ENCODE measurements around the gene SLC39A8. TPM values are rescaled to one million over a fixed set of nuclear protein-coding genes. Genes with fewer than 3 reads are reported as not detected.

Gene SLC39A8
- total RNA-seq, 4 donors from 2014 or later: 9.4 to 38.6 (median 14.4) TPM

- Histone ChIP-seq H3K36me3 (no peaks in the 10 kb centered on the region), H3K27ac (no peak overlapping the region), H3K27me3 (no peaks in the 10 kb centered on the region), H3K4me3 (no peak overlapping the region), H3K9me3 (no peaks in the 10 kb centered on the region), H3K4me1 (no peaks in the 10 kb centered on the region)
- intact Hi-C loops (cut with DNase I; ENCODE audit: low total_unique reads): no loop called here
- DNase-seq: no peak
- TF ChIP-seq POLR2A (IDR thresholded peaks at IDR 0.05) (no peak), CTCF (IDR thresholded peaks at IDR 0.05) (no peak)
Measured at GRCh38 chr4:102321260-102321995, 23.9 kb downstream of the SLC39A8 start.

- TF ChIP-seq CTCF (IDR thresholded peaks at IDR 0.05): no peak
- TF ChIP-seq POLR2A (IDR thresholded peaks at IDR 0.05): no peak
- no peaks in the 10 kb centered on the region for H3K36me3 ChIP-seq
- intact Hi-C loops (cut with DNase I; ENCODE audit: low total_unique reads): no loop called here
- no peaks in the 10 kb centered on the region for H3K27me3 ChIP-seq
- no peak overlapping the region for H3K27ac ChIP-seq
- no peaks in the 10 kb centered on the region for H3K4me1 ChIP-seq
- no peak overlapping the region for H3K4me3 ChIP-seq
- DNase-seq: no peak
- H3K9me3 ChIP-seq: no peaks in the 10 kb centered on the region
Measured at GRCh38 chr4:102319594-102319993, 25.7 kb downstream of the SLC39A8 start.

- no peak for TF ChIP-seq CTCF (IDR thresholded peaks at IDR 0.05)
- no peak for TF ChIP-seq POLR2A (IDR thresholded peaks at IDR 0.05)
- H3K9me3 ChIP-seq: no peaks in the 10 kb centered on the region
- H3K4me3 ChIP-seq: no peak overlapping the region
- no peaks in the 10 kb centered on the region for H3K36me3 ChIP-seq
- no peaks in the 10 kb centered on the region for H3K27me3 ChIP-seq
- no peak overlapping the region for H3K27ac ChIP-seq
- no peak for DNase-seq
- intact Hi-C loops (cut with DNase I; ENCODE audit: low total_unique reads): no loop called here
- no peaks in the 10 kb centered on the region for H3K4me1 ChIP-seq
Measured at GRCh38 chr4:102318526-102318925, 26.8 kb downstream of the SLC39A8 start.

GRCh38 chr4:102318105-102318504 lies 27.2 kb downstream of the SLC39A8 start:
- no peak for TF ChIP-seq CTCF (IDR thresholded peaks at IDR 0.05)
- no peak for TF ChIP-seq POLR2A (IDR thresholded peaks at IDR 0.05)
- DNase-seq: no peak
- Histone ChIP-seq H3K36me3 (no peaks in the 10 kb centered on the region), H3K4me3 (no peak overlapping the region), H3K4me1 (no peaks in the 10 kb centered on the region), H3K9me3 (no peaks in the 10 kb centered on the region), H3K27me3 (no peaks in the 10 kb centered on the region), H3K27ac (no peak overlapping the region)
- intact Hi-C loops (cut with DNase I; ENCODE audit: low total_unique reads): no loop called here

GRCh38 chr4:102317459-102317858 lies 27.8 kb downstream of the SLC39A8 start:
- TF ChIP-seq CTCF (IDR thresholded peaks at IDR 0.05) (no peak), POLR2A (IDR thresholded peaks at IDR 0.05) (no peak)
- no peak overlapping the region for H3K4me3 ChIP-seq
- H3K4me1 ChIP-seq: no peaks in the 10 kb centered on the region
- H3K9me3 ChIP-seq: no peaks in the 10 kb centered on the region
- H3K27me3 ChIP-seq: no peaks in the 10 kb centered on the region
- no peaks in the 10 kb centered on the region for H3K36me3 ChIP-seq
- DNase-seq: no peak
- intact Hi-C loops (cut with DNase I; ENCODE audit: low total_unique reads): no loop called here
- no peak overlapping the region for H3K27ac ChIP-seq

All from uterus (tissue), 4 donors.